Lower lobe of right lung (tissue), 2 donors: ENCODE measurements around the gene PHF14. TPM values are rescaled to one million over a fixed set of nuclear protein-coding genes. Genes with fewer than 3 reads are reported as not detected.
A peak's percentile ranks its signal among the peaks of the same experiment; 100 is the strongest.
"Not testable (repeated sequence)": the region's sequence is repeated elsewhere in the genome, so short reads cannot be mapped to it uniquely, and the experiment has no call there.

Experiments used
- ATAC-seq, 2 donors: fragments of 200-7000 bp; cut with Tn5 transposase; one replicate each; pipeline ENCODE4 v1.9.1; 2020 to 2022; ENCODE audit warnings: mild to moderate bottlenecking in 2 of 2, moderate library complexity in 2 of 2
- DNase-seq: peaks from one replicate; pipeline ENCODE4 v3.0.0-alpha.2; 2020
- H3K27ac ChIP-seq: fragments of 200-600 bp; one replicate; pipeline ENCODE4 v1.8.0; 2022
- H3K27me3 ChIP-seq: fragments of 200-600 bp; one replicate; pipeline ENCODE4 v1.8.0; 2022; ENCODE audit warnings: low read depth
- H3K36me3 ChIP-seq: fragments of 200-600 bp; one replicate; pipeline ENCODE4 v1.8.0; 2022; ENCODE audit warnings: mild to moderate bottlenecking
- H3K4me1 ChIP-seq: fragments of 200-600 bp; one replicate; pipeline ENCODE4 v1.8.0; 2022
- H3K4me3 ChIP-seq: fragments of 200-600 bp; one replicate; pipeline ENCODE4 v1.8.0; 2022; ENCODE audit warnings: mild to moderate bottlenecking
- H3K9me3 ChIP-seq: fragments of 200-600 bp; one replicate; pipeline ENCODE4 v1.8.0; 2022
- intact Hi-C: fragments of 100-400 bp; cut with DNase I; formaldehyde crosslinking; loops from one replicate; pipeline ENCODE4 v1.11.0; 2022
- long read RNA-seq: library from polyadenylated mRNA; unstranded; transcript quantifications from one replicate; pipeline ENCODE4 v2.0.0, GENCODE V29; 2021
- total RNA-seq: library from RNA; stranded (reverse); fragmentation: NEBNext Ultra II Directional; extraction: Animal tissue kit (Norgen Biotek cat#: 25700); gene quantifications from one replicate; pipeline ENCODE4 v1.2.1, GENCODE V29; 2021
- TF ChIP-seq, protein P1 (sequence below): fragments of 200-600 bp; IDR thresholded peaks from one replicate; pipeline ENCODE4 v1.8.0; 2022; ENCODE audit warnings: antibody characterized with exemption, mild to moderate bottlenecking
- donor health status: DM: no; HTN: yes; CAD: no; lungs with severe emphysema.

The PHF14 gene, protein sequence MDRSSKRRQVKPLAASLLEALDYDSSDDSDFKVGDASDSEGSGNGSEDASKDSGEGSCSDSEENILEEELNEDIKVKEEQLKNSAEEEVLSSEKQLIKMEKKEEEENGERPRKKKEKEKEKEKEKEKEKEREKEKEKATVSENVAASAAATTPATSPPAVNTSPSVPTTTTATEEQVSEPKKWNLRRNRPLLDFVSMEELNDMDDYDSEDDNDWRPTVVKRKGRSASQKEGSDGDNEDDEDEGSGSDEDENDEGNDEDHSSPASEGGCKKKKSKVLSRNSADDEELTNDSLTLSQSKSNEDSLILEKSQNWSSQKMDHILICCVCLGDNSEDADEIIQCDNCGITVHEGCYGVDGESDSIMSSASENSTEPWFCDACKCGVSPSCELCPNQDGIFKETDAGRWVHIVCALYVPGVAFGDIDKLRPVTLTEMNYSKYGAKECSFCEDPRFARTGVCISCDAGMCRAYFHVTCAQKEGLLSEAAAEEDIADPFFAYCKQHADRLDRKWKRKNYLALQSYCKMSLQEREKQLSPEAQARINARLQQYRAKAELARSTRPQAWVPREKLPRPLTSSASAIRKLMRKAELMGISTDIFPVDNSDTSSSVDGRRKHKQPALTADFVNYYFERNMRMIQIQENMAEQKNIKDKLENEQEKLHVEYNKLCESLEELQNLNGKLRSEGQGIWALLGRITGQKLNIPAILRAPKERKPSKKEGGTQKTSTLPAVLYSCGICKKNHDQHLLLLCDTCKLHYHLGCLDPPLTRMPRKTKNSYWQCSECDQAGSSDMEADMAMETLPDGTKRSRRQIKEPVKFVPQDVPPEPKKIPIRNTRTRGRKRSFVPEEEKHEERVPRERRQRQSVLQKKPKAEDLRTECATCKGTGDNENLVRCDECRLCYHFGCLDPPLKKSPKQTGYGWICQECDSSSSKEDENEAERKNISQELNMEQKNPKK
- total RNA-seq: 27.9 TPM
- long read RNA-seq, transcript PHF14-215 (18 exons, 3,407 nt): major isoform, 9 of 28 reads
- long read RNA-seq, partial matches to known transcripts: 15 of 28 reads
- long read RNA-seq, other reads (novel, unspliced or antisense): 4 of 28 reads

DNA sequence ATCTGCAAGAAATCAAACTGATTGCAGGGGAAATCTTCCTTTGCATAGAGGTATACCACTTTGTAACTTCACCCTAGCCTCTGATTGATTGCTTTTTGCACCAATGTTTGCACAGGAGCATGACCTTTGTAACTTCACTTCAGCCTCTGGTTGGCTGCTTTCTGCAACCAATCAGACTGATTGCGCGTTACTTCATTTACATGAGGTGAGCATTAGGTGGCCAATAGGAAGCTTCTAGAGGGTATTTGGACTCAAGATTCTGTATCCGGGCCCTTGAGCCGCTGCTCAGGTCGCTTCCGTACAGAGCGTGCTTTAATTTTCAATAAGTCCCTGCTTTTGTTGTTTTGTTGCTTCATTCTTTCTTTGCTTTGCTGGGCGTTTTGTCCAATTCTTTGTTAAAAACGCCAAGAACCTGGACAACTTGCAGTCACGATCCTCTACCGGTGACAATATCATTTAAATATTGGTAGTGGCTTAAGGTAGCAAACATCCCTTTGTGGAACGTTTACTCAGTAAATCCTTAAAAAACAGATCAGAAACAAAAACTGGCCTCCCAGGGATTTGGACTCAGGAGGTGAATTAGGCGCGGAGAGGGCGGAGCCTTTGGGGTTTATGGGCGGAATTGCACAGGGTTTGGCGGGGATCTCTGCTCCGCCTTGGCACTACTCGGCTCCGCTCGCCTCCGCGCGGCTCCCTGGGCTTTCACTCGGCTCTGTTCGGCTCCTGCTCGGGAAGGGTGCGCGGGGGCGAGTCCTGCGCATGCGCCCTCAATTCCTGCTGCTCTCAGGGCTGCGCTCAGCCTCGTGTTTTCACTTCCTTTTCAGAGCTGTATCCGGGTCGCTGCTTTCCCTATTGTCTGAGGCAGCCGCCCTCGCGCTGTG, at the start of gene PHF14:
TSS of gene PHF14 (plus strand) at position 812 of the 881 bp plus-strand sequence. CDS start 452 bp downstream, outside the sequence.
- peak; percentile 98 for DNase-seq
- Histone ChIP-seq H3K9me3 (no peaks in the 10 kb centered on the region), H3K4me3 (peak within 1 kb of the TSS; percentile 83), H3K4me1 (peaks cover 12% of the 10 kb centered on the region), H3K36me3 (peaks cover 8% of the 10 kb centered on the region), H3K27ac (peak within 1 kb of the TSS; percentile 87), H3K27me3 (no peaks in the 10 kb centered on the region)
- intact Hi-C loops: no loop called here
- peak; percentile 100 for ATAC-seq
- TF ChIP-seq, protein P1, sequence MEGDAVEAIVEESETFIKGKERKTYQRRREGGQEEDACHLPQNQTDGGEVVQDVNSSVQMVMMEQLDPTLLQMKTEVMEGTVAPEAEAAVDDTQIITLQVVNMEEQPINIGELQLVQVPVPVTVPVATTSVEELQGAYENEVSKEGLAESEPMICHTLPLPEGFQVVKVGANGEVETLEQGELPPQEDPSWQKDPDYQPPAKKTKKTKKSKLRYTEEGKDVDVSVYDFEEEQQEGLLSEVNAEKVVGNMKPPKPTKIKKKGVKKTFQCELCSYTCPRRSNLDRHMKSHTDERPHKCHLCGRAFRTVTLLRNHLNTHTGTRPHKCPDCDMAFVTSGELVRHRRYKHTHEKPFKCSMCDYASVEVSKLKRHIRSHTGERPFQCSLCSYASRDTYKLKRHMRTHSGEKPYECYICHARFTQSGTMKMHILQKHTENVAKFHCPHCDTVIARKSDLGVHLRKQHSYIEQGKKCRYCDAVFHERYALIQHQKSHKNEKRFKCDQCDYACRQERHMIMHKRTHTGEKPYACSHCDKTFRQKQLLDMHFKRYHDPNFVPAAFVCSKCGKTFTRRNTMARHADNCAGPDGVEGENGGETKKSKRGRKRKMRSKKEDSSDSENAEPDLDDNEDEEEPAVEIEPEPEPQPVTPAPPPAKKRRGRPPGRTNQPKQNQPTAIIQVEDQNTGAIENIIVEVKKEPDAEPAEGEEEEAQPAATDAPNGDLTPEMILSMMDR: no peak

DNA sequence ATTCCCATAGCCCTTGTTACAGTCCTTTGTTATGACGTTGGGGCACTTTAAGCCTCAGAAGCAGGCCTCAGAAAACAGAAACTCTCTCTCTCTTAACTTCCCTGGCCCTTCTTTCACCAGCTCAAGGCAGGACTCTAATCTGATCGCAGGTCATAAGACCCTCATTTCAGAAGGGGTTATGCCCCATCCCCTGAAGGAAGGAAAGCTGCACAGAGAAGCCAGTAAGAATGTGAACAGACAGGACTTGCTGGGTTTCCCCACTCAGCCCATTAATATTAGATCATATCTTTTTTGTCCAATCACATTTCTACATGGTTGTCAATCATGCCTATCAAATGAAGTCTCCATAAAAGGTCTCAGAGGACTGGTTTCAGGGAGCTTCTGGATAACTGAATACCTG, 49.3 kb upstream of the PHF14 start:
- no peaks in the 10 kb centered on the region for H3K36me3 ChIP-seq
- DNase-seq: no peak
- H3K27me3 ChIP-seq: no peaks in the 10 kb centered on the region
- H3K4me1 ChIP-seq: no peaks in the 10 kb centered on the region
- intact Hi-C loops: no loop called here
- no peak overlapping the region for H3K27ac ChIP-seq
- TF ChIP-seq, protein P1: no peak
- no peak overlapping the region for H3K4me3 ChIP-seq
- no peak for ATAC-seq
- no peaks in the 10 kb centered on the region for H3K9me3 ChIP-seq

DNA sequence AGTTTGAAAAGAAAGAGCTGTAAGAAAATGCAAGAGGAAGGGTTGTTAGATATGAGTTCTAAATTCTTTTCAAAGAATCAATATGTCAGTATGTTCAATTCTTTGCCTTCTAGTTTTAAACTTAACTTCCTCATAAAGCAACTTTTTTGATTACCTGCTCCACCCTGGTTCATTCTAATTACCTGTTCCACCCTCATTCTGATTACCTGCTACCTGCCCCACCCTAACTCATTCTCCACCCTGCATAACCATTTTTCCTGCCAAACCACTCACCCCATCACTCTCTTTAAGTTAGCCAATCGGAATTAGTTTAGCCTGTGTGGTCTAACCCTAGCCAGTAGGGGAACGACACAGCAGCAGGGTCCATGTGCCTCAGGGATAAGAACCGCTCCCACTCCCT, 45.5 kb upstream of the PHF14 start:
- H3K9me3 ChIP-seq, H3K4me1 ChIP-seq, ATAC-seq, H3K4me3 ChIP-seq, DNase-seq, H3K27me3 ChIP-seq, H3K27ac ChIP-seq, intact Hi-C loops: not testable (repeated sequence)
- H3K36me3 ChIP-seq: peaks cover 27% of the 10 kb centered on the region

DNA sequence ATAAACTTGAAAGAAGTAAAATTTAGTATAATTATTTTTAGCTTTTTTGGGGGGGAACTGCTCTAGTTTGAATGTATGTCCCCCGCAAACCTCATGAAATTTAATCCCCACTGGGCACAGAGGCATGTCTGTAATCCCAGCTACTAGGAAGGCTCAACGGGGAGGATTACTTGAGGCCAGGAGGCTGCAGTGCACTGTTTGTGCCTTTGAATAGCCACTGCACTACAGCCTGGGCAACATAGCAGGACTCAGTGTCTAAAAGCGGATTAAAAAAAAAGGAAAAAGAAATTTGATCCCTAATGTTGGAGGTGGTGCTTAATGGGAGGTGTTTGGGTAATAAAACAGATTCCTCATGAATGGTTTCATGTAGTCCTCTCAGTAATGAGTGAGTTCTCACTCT, 43.1 kb upstream of the PHF14 start:
- Histone ChIP-seq H3K4me1 (peaks cover 12% of the 10 kb centered on the region), H3K27me3 (no peaks in the 10 kb centered on the region), H3K4me3 (no peak overlapping the region), H3K36me3 (peaks cover 44% of the 10 kb centered on the region), H3K9me3 (no peaks in the 10 kb centered on the region), H3K27ac (no peak overlapping the region)
- TF ChIP-seq, protein P1: no peak
- no peak for DNase-seq
- ATAC-seq: no peak
- intact Hi-C loops: no loop called here

DNA sequence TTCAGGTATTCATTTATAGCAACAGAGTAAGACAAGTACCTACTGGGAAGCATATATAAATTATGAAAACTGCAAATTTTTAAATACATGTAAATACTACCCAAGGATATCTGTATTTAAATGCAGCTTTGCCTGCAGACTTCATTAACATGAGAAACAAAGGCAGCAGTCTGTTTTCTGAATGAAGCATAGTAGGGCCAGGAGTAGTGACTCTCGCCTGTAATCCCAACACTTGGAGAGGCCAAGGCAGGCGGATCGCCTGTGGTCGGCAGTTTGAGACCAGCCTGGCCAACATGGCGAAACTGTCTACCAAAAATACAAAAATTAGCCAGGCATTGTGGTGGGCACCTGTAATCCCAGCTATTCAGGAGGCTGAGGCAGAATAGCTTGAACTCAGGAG, 42.5 kb upstream of the PHF14 start:
- no peak for ATAC-seq
- Histone ChIP-seq H3K36me3 (peaks cover 50% of the 10 kb centered on the region), H3K4me3 (no peak overlapping the region), H3K27me3 (no peaks in the 10 kb centered on the region), H3K4me1 (peaks cover 16% of the 10 kb centered on the region), H3K9me3 (no peaks in the 10 kb centered on the region), H3K27ac (no peak overlapping the region)
- TF ChIP-seq, protein P1: no peak
- intact Hi-C loops: no loop called here
- no peak for DNase-seq
